Progenitor cell of endocrine pancreas (in vitro differentiated cells): Measurements from ENCODE around the gene WIPF3. TPM values are rescaled to one million over a fixed set of nuclear protein-coding genes. Genes with fewer than 3 reads are reported as not detected.

Source experiments
- DNase-seq: peaks from one replicate; pipeline ENCODE4 v3.0.0; 2021; ENCODE audit warnings: low spot score; ENCODE audit not compliant: unreplicated experiment
- H3K27ac Mint-ChIP-seq: 2 replicates; pipeline ENCODE4 v1.8.0; 2021; ENCODE audit warnings: mild to moderate bottlenecking, moderate library complexity, mixed read lengths
- H3K27me3 Mint-ChIP-seq: 2 replicates; pipeline ENCODE4 v1.8.0; 2021; ENCODE audit warnings: mixed read lengths
- H3K36me3 Mint-ChIP-seq: 2 replicates; pipeline ENCODE4 v1.8.0; 2022; ENCODE audit warnings: mixed read lengths; ENCODE audit not compliant: insufficient read depth
- H3K4me1 Mint-ChIP-seq: 2 replicates; pipeline ENCODE4 v1.8.0; 2021; ENCODE audit warnings: low read depth, mixed read lengths
- H3K4me3 Mint-ChIP-seq: 2 replicates; pipeline ENCODE4 v1.8.0; 2021; ENCODE audit warnings: low read depth, mild to moderate bottlenecking, moderate library complexity, mixed read lengths
- H3K9me3 Mint-ChIP-seq: 2 replicates; pipeline ENCODE4 v1.8.0; 2021; ENCODE audit warnings: low read depth, mixed read lengths
- total RNA-seq: library from RNA; stranded (reverse); gene quantifications from 2 replicates; pipeline ENCODE4 v1.2.1, GENCODE V29; 2021
- TF ChIP-seq, protein P1 (sequence below): fragments of 200-600 bp; sonication (generic); IDR thresholded peaks from one replicate; pipeline ENCODE4 v1.5.0; 2021; ENCODE audit warnings: antibody characterized with exemption, mild to moderate bottlenecking; ENCODE audit not compliant: unreplicated experiment

Gene WIPF3
- total RNA-seq, 1 donor from 2014 or later, result 8.9 TPM

DNA sequence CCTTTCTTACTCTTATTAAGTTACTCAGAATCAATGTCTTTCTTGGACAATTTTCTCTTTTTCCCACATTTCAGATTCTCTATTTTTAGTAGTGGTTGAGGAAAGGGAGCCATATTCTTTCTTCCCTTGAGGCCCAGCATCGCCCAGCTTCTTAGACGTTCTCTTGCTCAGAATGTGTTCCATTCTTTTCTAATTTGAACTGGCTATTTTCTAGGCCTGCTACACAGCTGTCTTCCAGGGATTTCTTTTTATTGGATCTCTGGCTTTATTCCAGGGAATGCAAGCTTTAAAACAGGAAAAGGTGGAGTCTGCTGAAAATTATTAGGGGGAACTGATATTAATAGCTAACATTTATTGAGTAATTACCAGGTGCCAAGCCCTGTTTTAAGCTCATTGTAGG, 58.3 kb downstream of the WIPF3 start:
- H3K4me3 Mint-ChIP-seq, result no peak overlapping the region
- H3K27me3 Mint-ChIP-seq, result no peaks in the 10 kb centered on the region
- H3K27ac Mint-ChIP-seq, result no peak overlapping the region
- no peaks in the 10 kb centered on the region for H3K36me3 Mint-ChIP-seq
- no peaks in the 10 kb centered on the region for H3K4me1 Mint-ChIP-seq
- no peaks in the 10 kb centered on the region for H3K9me3 Mint-ChIP-seq
- TF ChIP-seq, protein P1, sequence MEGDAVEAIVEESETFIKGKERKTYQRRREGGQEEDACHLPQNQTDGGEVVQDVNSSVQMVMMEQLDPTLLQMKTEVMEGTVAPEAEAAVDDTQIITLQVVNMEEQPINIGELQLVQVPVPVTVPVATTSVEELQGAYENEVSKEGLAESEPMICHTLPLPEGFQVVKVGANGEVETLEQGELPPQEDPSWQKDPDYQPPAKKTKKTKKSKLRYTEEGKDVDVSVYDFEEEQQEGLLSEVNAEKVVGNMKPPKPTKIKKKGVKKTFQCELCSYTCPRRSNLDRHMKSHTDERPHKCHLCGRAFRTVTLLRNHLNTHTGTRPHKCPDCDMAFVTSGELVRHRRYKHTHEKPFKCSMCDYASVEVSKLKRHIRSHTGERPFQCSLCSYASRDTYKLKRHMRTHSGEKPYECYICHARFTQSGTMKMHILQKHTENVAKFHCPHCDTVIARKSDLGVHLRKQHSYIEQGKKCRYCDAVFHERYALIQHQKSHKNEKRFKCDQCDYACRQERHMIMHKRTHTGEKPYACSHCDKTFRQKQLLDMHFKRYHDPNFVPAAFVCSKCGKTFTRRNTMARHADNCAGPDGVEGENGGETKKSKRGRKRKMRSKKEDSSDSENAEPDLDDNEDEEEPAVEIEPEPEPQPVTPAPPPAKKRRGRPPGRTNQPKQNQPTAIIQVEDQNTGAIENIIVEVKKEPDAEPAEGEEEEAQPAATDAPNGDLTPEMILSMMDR, result no peak
- no peak for DNase-seq

DNA sequence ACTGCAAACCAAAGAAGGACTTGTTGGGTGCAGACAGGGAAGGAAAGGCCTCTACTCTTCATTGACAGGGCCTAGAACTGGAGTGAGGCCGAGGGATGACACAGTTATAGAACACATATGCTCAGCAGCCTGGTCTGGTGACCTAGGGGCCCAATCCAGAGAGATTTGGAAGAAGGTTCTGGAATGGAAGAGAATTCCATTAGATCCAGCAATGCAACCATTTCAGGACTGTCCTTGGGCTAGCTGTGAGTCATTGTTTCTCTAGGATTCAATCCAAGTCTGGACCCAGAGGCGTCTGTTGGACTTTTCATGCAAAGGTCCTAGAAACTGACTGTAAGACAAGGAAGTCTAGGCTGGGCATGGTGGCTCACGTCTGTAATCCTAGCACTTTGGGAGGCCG, 59.2 kb downstream of the WIPF3 start:
- Mint-ChIP-seq H3K4me3 (no peak overlapping the region), H3K27ac (no peak overlapping the region), H3K4me1 (no peaks in the 10 kb centered on the region), H3K36me3 (no peaks in the 10 kb centered on the region), H3K27me3 (no peaks in the 10 kb centered on the region), H3K9me3 (no peaks in the 10 kb centered on the region)
- TF ChIP-seq, protein P1, result no peak
- DNase-seq, result no peak

DNA sequence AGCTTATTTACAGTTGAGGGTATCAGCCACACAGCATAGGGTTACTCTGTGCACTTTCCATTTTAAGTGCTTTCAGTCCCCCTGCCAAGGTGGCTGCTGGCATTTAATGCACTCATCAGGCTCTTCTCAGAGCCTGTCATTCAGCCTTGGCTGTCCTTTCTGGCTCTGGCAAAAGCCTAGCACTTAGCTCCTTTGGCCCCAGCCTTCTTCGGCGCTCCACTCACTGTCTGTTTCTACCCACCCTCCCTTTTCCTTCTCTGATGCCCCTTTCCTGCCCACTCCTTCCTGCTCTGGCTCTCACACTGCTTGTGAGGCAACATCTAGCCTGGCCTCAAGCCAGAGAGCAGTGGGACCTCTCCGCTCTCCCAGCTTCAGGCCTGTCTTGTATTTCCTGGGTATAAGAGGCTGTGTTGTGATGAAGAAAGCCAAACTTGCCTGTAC, 60.2 kb downstream of the WIPF3 start:
- Mint-ChIP-seq H3K4me3 (no peak overlapping the region), H3K36me3 (no peaks in the 10 kb centered on the region), H3K4me1 (no peaks in the 10 kb centered on the region), H3K27ac (no peak overlapping the region), H3K27me3 (no peaks in the 10 kb centered on the region), H3K9me3 (no peaks in the 10 kb centered on the region)
- DNase-seq, result no peak
- TF ChIP-seq, protein P1, result no peak

DNA sequence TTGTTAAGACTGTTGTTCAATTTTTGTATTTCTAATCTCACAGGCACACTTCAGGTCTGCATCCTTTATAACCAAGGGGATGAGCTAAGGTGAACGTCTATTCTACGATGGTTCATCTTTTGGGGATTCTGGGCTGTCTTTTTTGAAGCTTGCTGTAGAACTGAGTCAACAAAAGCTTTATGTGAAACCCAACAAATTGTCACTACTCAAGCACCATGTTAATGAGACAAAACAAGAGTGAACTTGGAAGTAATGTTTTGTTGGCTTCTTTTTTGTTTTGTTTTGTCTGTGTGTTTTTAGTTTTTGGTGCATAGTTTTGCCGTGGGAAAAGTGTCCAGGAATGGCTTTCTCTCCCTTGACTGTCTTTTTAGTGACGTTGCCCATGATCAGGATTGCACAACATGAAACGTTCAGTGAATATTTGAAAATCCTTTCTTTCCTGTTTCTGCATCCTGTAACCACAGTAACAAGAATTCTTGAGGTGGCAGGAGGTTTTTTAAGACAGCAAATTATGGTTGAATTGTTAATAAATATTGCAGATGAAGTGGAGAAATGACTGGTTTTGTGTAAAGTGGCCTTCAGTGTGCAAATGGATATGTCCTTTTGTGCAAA, 65.6 kb downstream of the WIPF3 start:
- H3K27me3 Mint-ChIP-seq, result no peaks in the 10 kb centered on the region
- H3K36me3 Mint-ChIP-seq, result no peaks in the 10 kb centered on the region
- H3K4me1 Mint-ChIP-seq, result no peaks in the 10 kb centered on the region
- no peak overlapping the region for H3K27ac Mint-ChIP-seq
- TF ChIP-seq, protein P1, result no peak
- no peaks in the 10 kb centered on the region for H3K9me3 Mint-ChIP-seq
- DNase-seq, result no peak
- no peak overlapping the region for H3K4me3 Mint-ChIP-seq

DNA sequence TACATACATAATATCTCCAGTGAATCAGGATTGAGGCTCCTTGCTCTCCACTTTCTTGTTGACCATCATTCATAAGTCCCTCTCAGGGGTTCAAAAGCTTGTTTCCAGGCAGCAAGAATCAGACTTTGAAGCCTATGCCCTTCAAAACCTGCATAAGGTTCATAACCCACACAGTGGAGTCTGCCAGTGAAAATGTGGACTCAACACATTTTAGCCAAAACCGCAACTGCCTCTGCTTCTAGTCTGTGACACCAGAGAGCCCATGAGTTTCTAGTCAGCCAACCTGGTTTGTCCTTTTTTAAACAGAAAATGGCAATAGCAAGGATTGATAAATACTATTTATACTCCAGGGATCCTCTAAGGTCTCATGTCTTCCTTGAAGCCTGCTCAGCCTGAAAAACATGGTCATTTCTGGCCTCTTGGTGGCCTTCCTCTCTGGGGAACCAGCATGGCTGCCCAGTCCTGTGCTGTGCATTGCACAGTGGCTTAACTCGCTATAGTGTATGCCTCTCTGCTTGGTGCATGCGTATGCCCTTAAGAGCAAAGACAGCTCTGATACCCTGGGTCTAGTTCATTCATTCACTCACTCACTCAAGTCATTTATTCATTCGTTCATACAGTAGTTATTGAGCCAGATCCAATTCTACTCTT, 67.5 kb downstream of the WIPF3 start:
- Mint-ChIP-seq H3K36me3 (no peaks in the 10 kb centered on the region), H3K4me3 (no peak overlapping the region), H3K27me3 (no peaks in the 10 kb centered on the region), H3K27ac (no peak overlapping the region), H3K9me3 (no peaks in the 10 kb centered on the region), H3K4me1 (no peaks in the 10 kb centered on the region)
- TF ChIP-seq, protein P1, result no peak
- DNase-seq, result no peak
